Mammary epithelial cell (primary cell): ENCODE data around the gene ZIC2.

Experiments used
- CTCF ChIP-seq, 2 donors: IDR thresholded peaks in 1 of 2; conservative IDR thresholded peaks in 1 of 2; 2 replicates each; pipeline ENCODE4 v1.5.1; 2011 to 2012; ENCODE audit warnings: inconsistent platforms in 2 of 2, low read length in 2 of 2, mild to moderate bottlenecking in 2 of 2, control low read depth in 1 of 2, low read depth in 1 of 2; ENCODE audit not compliant: insufficient read depth in 1 of 2; ENCODE audit errors: extremely low read depth in 1 of 2
- EZH2 ChIP-seq: IDR thresholded peaks from 2 replicates; pipeline ENCODE4 v1.6.1; 2012; ENCODE audit warnings: low read length, inconsistent platforms, borderline replicate concordance

GRCh38 chr13:99978799-99979452 is 2.7 kb upstream of the ZIC2 start:
- TF ChIP-seq CTCF (conservative IDR thresholded peaks at IDR 0.05 in 1 of 2, IDR thresholded peaks at IDR 0.05 in 1 of 2; ENCODE audit: extremely low read depth in 1 of 2, insufficient read depth in 1 of 2, low read depth in 1 of 2, low read length in 2 of 2) (no peak), EZH2 (peak; percentile 74)
